GM12875 (cell line): Measurements from ENCODE around the gene MAGEF1.

ENCODE experiments used
- H3K4me3 ChIP-seq: one replicate; pipeline ENCODE4 v1.5.1; 2011; ENCODE audit warnings: low read depth, low read length, control low read depth
- CTCF ChIP-seq: IDR thresholded peaks from 2 replicates; pipeline ENCODE4 v1.5.1; 2011; ENCODE audit warnings: low read depth, mild to moderate bottlenecking, control low read depth, inconsistent platforms, low read length, moderate library complexity, borderline replicate concordance; ENCODE audit not compliant: insufficient read depth

The MAGEF1 gene

GRCh38 chr3:184685646-184686045, 26.2 kb downstream of the MAGEF1 start:
- no peak overlapping the region for H3K4me3 ChIP-seq
- TF ChIP-seq CTCF: no peak

GRCh38 chr3:184685055-184685454, 26.8 kb downstream of the MAGEF1 start:
- H3K4me3 ChIP-seq: no peak overlapping the region
- TF ChIP-seq CTCF: no peak

GRCh38 chr3:184683900-184684560, 27.8 kb downstream of the MAGEF1 start:
- TF ChIP-seq CTCF: no peak
- no peak overlapping the region for H3K4me3 ChIP-seq

GRCh38 chr3:184683234-184683633, 28.6 kb downstream of the MAGEF1 start:
- no peak for TF ChIP-seq CTCF

GRCh38 chr3:184682671-184683070, 29.2 kb downstream of the MAGEF1 start:
- no peak for TF ChIP-seq CTCF
- no peak overlapping the region for H3K4me3 ChIP-seq

More at GRCh38 chr3:184683234-184683633, 28.6 kb downstream of the MAGEF1 start:
- no peak overlapping the region for H3K4me3 ChIP-seq

- no peak overlapping the region for H3K4me3 ChIP-seq
- no peak for TF ChIP-seq CTCF
Observed at GRCh38 chr3:184680385-184681345, 31.2 kb downstream of the MAGEF1 start.
